Subcutaneous adipose tissue (tissue), 4 donors: ENCODE measurements around the gene C1GALT1. TPM values are rescaled to one million over a fixed set of nuclear protein-coding genes. Genes with fewer than 3 reads are reported as not detected.

ENCODE experiments used
- CTCF ChIP-seq: fragments of 450-650 bp; IDR thresholded peaks from one replicate; pipeline ENCODE4 v1.5.1; 2016; ENCODE audit warnings: low read depth, mild to moderate bottlenecking, control low read depth, antibody characterized with exemption, moderate library complexity
- total RNA-seq, 4 donors: library from RNA; depleted of rRNA; stranded (reverse); fragments of >200 nt; gene quantifications; one replicate each; pipeline ENCODE4 v1.1.0, GENCODE V29; 2016

The C1GALT1 gene
- total RNA-seq, 4 donors from 2014 or later: 21.3 to 37.7 (median 33.4) TPM

GRCh38 chr7:7226407-7226806 is 44.1 kb downstream of the C1GALT1 start:
- TF ChIP-seq CTCF: no peak

DNA sequence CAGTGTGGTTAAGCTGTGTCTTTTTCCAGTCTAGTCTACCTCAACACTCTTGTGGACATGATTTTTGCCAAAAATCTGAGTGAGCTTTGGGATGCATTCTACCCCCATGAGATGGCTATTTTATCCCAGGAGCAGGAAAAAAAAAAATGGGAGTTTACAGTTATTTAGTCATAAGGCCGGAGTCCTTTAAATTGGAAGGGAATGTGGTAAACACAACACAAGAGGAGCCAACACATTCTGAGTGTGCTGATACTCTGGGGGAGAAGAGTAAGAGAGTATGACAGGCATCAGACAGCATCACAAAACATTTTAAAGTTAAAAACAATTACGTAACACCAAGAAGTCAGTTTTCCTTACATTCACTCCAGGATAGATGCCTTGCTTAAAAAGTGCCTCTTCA is 46.1 kb downstream of the C1GALT1 start:
- no peak for TF ChIP-seq CTCF

GRCh38 chr7:7228967-7229366 is 46.6 kb downstream of the C1GALT1 start:
- no peak for TF ChIP-seq CTCF

GRCh38 chr7:7231000-7231399 is 48.7 kb downstream of the C1GALT1 start:
- TF ChIP-seq CTCF: no peak

DNA sequence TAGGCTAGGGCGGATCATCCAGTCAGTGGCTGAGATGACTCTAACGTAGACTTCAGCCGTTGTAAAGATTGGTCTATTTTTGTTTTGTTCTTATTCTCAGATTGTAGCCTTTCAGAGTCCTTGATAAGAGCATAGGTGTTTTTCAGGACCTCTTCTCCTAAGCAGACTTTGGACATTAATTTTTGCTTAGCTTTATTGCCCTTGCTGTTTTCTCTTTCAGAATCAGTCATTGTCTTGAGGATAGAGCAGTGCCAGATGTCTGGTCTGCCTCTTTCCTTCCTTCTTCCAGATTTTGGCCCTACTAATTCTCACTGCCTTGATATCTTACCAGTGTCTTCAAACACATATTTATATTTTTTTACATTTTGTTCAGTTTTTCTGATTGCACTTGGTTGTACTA is 49.5 kb downstream of the C1GALT1 start:
- TF ChIP-seq CTCF: no peak

DNA sequence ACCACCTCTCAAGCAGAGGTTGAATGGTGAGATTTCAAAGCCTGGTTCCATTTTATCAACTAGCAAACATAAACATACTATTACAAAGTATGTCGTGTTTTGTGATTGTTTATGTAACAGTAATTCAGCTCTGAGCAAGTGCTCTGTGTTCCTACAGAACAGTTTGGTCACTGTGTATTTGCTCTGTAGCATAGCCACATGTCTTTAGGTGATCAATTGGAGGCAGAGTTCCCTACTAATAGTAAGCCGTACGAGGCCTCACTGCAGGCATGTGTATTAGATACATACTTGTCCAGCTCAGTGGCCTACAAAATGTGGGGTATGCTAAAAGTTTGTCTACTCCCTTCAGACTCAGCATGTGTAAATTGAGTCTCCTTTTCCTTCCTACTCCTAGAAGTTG is 53.0 kb downstream of the C1GALT1 start:
- TF ChIP-seq CTCF: no peak

DNA sequence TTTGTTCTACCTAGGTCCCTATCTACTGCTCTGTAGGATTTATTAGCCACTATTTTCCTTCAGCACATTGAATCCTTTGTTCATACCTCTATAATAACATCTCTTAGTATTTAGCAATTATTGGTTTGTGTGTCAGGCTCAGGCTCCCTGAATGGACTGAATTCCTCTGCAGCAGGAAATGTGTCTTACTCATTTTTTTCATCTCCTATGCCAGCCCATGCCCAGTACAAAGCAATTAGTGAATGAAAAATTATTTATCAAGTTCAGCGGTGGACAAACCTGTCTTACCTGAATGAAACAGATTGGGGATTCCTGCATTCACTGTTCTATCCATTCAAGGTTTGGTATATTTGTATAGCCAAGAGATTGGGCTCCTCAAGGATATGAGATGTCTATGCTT is 53.7 kb downstream of the C1GALT1 start:
- no peak for TF ChIP-seq CTCF
